Measurements from ENCODE around the gene SHLD2.
"Not testable (repeated sequence)": the region's sequence is repeated elsewhere in the genome, so short reads cannot be mapped to it uniquely, and the experiment has no call there.

Gene SHLD2

GRCh38 chr10:87239346-87239808 lies 144.4 kb downstream of the SHLD2 start:
- not testable (repeated sequence) for H3K27ac ChIP-seq
